GM19372 (cell line): ENCODE results near the gene CCAR1.
"Not testable (repeated sequence)": the region's sequence is repeated elsewhere in the genome, so short reads cannot be mapped to it uniquely, and the experiment has no call there.

Source experiments
- ATAC-seq: cut with Tn5 transposase; IDR thresholded peaks from one replicate; pipeline ENCODE4 v1.9.1; 2021; ENCODE audit warnings: mild to moderate bottlenecking, low read depth, moderate library complexity; ENCODE audit not compliant: unreplicated experiment

CCAR1 gene

GRCh38 chr10:68827592-68827959, 106.5 kb downstream of the CCAR1 start:
- ATAC-seq, result not testable (repeated sequence)

GRCh38 chr10:68828083-68828601, 107.1 kb downstream of the CCAR1 start:
- peak; percentile 46 for ATAC-seq

- no peak for ATAC-seq
Observed at GRCh38 chr10:68828833-68829232, 107.8 kb downstream of the CCAR1 start.

GRCh38 chr10:68829521-68829920, 108.5 kb downstream of the CCAR1 start:
- ATAC-seq, result no peak

- no peak for ATAC-seq
Observed at GRCh38 chr10:68829952-68830351, 108.9 kb downstream of the CCAR1 start.

- no peak for ATAC-seq
Observed at GRCh38 chr10:68831961-68832455, 111.0 kb downstream of the CCAR1 start.

- no peak for ATAC-seq
Observed at GRCh38 chr10:68832601-68833000, 111.6 kb downstream of the CCAR1 start.

- ATAC-seq, result no peak
Observed at GRCh38 chr10:68837626-68838322, 116.7 kb downstream of the CCAR1 start.

GRCh38 chr10:68840650-68841049, 119.6 kb downstream of the CCAR1 start:
- not testable (repeated sequence) for ATAC-seq
